Measurements from ENCODE around the gene ANXA6. TPM values are rescaled to one million over a fixed set of nuclear protein-coding genes. Genes with fewer than 3 reads are reported as not detected.
"Not testable (repeated sequence)": the region's sequence is repeated elsewhere in the genome, so short reads cannot be mapped to it uniquely, and the experiment has no call there.

Gene ANXA6
- total and polyA plus RNA-seq, 8 donors = 28.4 to 240 (median 88.2) TPM

GRCh38 chr5:151179489-151179840, 21.9 kb upstream of the ANXA6 start:
- TF ChIP-seq EP300 (IDR thresholded peaks at IDR 0.05) (no peak), POLR2A (IDR thresholded peaks at IDR 0.05) (no peak), CTCF (IDR thresholded peaks at IDR 0.05) (no peak), POLR2AphosphoS5 (IDR thresholded peaks at IDR 0.05) (no peak)
- no peaks in the 10 kb centered on the region for H3K27me3 ChIP-seq
- intact Hi-C loops (cut with DNase I; ENCODE audit: low total_unique reads) = no loop called here
- H3K9me3 ChIP-seq = no peaks in the 10 kb centered on the region
- H3K4me3 ChIP-seq = no peak overlapping the region
- H3K4me1 ChIP-seq = peaks cover 0 to under 1% (median under 1%) of the 10 kb centered on the region in 4 donors
- no peak for DNase-seq
- no peak overlapping the region for H3K27ac ChIP-seq
- peaks cover 0 to 58% (median 43%) of the 10 kb centered on the region in 4 donors for H3K36me3 ChIP-seq
- 91 to 97% (median 95%) methylated on average over 4 of the region's 4 CpGs for WGBS, 5 donors

GRCh38 chr5:151178777-151179488, 21.4 kb upstream of the ANXA6 start:
- WGBS, 5 donors = 81 to 92% (median 87%) methylated on average over 5 of the region's 5 CpGs
- Histone ChIP-seq H3K27me3 (no peaks in the 10 kb centered on the region), H3K4me1 (peaks cover 0 to 6% (median 3%) of the 10 kb centered on the region in 4 donors), H3K36me3 (peaks cover 0 to 53% (median 38%) of the 10 kb centered on the region in 4 donors), H3K27ac (no peak overlapping the region), H3K4me3 (no peak overlapping the region), H3K9me3 (no peaks in the 10 kb centered on the region)
- no peak for DNase-seq
- intact Hi-C loops (cut with DNase I; ENCODE audit: low total_unique reads) = no loop called here
- TF ChIP-seq POLR2AphosphoS5 (IDR thresholded peaks at IDR 0.05) = no peak
- no peak for TF ChIP-seq CTCF (IDR thresholded peaks at IDR 0.05)
- no peak for TF ChIP-seq EP300 (IDR thresholded peaks at IDR 0.05)
- TF ChIP-seq POLR2A (IDR thresholded peaks at IDR 0.05) = no peak

GRCh38 chr5:151178372-151178771, 20.8 kb upstream of the ANXA6 start:
- Histone ChIP-seq H3K36me3 (peaks cover 0 to 47% (median 33%) of the 10 kb centered on the region in 4 donors), H3K9me3 (no peaks in the 10 kb centered on the region), H3K4me1 (peaks cover 0 to 9% (median 3%) of the 10 kb centered on the region in 4 donors), H3K4me3 (no peak overlapping the region), H3K27me3 (no peaks in the 10 kb centered on the region), H3K27ac (no peak overlapping the region)
- 91 to 100% (median 95%) methylated on average over 1 of the region's 1 CpG for WGBS, 5 donors
- intact Hi-C loops (cut with DNase I; ENCODE audit: low total_unique reads) = no loop called here
- DNase-seq = no peak
- no peak for TF ChIP-seq POLR2A (IDR thresholded peaks at IDR 0.05)
- TF ChIP-seq CTCF (IDR thresholded peaks at IDR 0.05) = no peak
- TF ChIP-seq POLR2AphosphoS5 (IDR thresholded peaks at IDR 0.05) = no peak
- no peak for TF ChIP-seq EP300 (IDR thresholded peaks at IDR 0.05)

GRCh38 chr5:151176268-151176667, 18.7 kb upstream of the ANXA6 start:
- 58 to 92% (median 88%) methylated on average over 5 of the region's 5 CpGs for WGBS, 5 donors
- H3K27ac ChIP-seq; H3K4me3 ChIP-seq; intact Hi-C loops (cut with DNase I; ENCODE audit: low total_unique reads); DNase-seq; H3K27me3 ChIP-seq; H3K9me3 ChIP-seq; H3K4me1 ChIP-seq: not testable (repeated sequence)
- peaks cover 0 to 28% (median 13%) of the 10 kb centered on the region in 4 donors for H3K36me3 ChIP-seq

GRCh38 chr5:151174612-151175101, 17.1 kb upstream of the ANXA6 start:
- no peak overlapping the region for H3K27ac ChIP-seq
- H3K27me3 ChIP-seq = no peaks in the 10 kb centered on the region
- TF ChIP-seq EP300 (IDR thresholded peaks at IDR 0.05) = no peak
- TF ChIP-seq CTCF (IDR thresholded peaks at IDR 0.05) = no peak
- no peak for TF ChIP-seq POLR2A (IDR thresholded peaks at IDR 0.05)
- TF ChIP-seq POLR2AphosphoS5 (IDR thresholded peaks at IDR 0.05) = no peak
- H3K4me3 ChIP-seq = peak overlapping the region in 2 of 4 donors; percentile 12 to 15
- H3K36me3 ChIP-seq = peaks cover 0 to 14% (median 6%) of the 10 kb centered on the region in 4 donors
- WGBS, 5 donors = 65 to 73% (median 67%) methylated on average over 13 to 15 of the region's 15 CpGs
- H3K9me3 ChIP-seq = no peaks in the 10 kb centered on the region
- peak in 1 of 2 donors; percentile 40 for DNase-seq
- H3K4me1 ChIP-seq = peaks cover 0 to 9% (median 3%) of the 10 kb centered on the region in 4 donors
- intact Hi-C loops (cut with DNase I; ENCODE audit: low total_unique reads) = no loop called here

All from stomach (tissue), 9 donors.